Mesenchymal stem cell (in vitro differentiated cells and primary cell): ENCODE data around the gene PCSK6.

Source experiments
- DNase-seq: peaks from one replicate; pipeline ENCODE4 v3.0.0-alpha.2; 2013
- H2AFZ ChIP-seq: one replicate; pipeline ENCODE4 v1.6.1; 2013; ENCODE audit warnings: low read depth, mild to moderate bottlenecking, control low read depth, inconsistent platforms, low read length, moderate library complexity
- H2AK5ac ChIP-seq: 2 replicates; pipeline ENCODE4 v1.6.1; 2013; ENCODE audit warnings: low read length, moderate library complexity, mild to moderate bottlenecking, inconsistent platforms; ENCODE audit not compliant: severe bottlenecking
- H2BK120ac ChIP-seq: one replicate; pipeline ENCODE4 v1.6.1; 2013; ENCODE audit warnings: low read depth, mild to moderate bottlenecking, inconsistent platforms, low read length, moderate library complexity
- H2BK12ac ChIP-seq, 2 experiments: one replicate each; pipeline ENCODE4 v1.6.1; 2013; ENCODE audit warnings: inconsistent platforms in 2 of 2, low read length in 2 of 2, mild to moderate bottlenecking in 2 of 2, moderate library complexity in 2 of 2, control low read depth in 1 of 2
- H2BK15ac ChIP-seq: one replicate; pipeline ENCODE4 v1.6.1; 2013; ENCODE audit warnings: mild to moderate bottlenecking, low read depth, inconsistent platforms; ENCODE audit not compliant: poor library complexity, severe bottlenecking
- H2BK5ac ChIP-seq: 2 replicates; pipeline ENCODE4 v1.6.1; 2013; ENCODE audit warnings: low read depth, mild to moderate bottlenecking, low read length, control low read depth, inconsistent platforms; ENCODE audit not compliant: poor library complexity, severe bottlenecking
- H3K14ac ChIP-seq, 2 experiments: one replicate each; pipeline ENCODE4 v1.6.1; 2013; ENCODE audit warnings: inconsistent platforms in 2 of 2, low read length in 2 of 2, control low read depth in 1 of 2, mild to moderate bottlenecking in 1 of 2, moderate library complexity in 1 of 2
- H3K18ac ChIP-seq, 2 experiments: one replicate each; pipeline ENCODE4 v1.6.1; 2013; ENCODE audit warnings: inconsistent platforms in 2 of 2, low read length in 2 of 2, control low read depth in 1 of 2, low read depth in 1 of 2, mild to moderate bottlenecking in 1 of 2
- H3K23ac ChIP-seq, 2 experiments: one replicate each; pipeline ENCODE4 v1.6.1; 2013; ENCODE audit warnings: inconsistent platforms in 2 of 2, low read length in 2 of 2, mild to moderate bottlenecking in 2 of 2, moderate library complexity in 2 of 2, control low read depth in 1 of 2
- H3K27ac ChIP-seq: 2 replicates; pipeline ENCODE4 v1.5.1; 2013; ENCODE audit warnings: mild to moderate bottlenecking, moderate library complexity, low read length, control low read depth, inconsistent platforms; ENCODE audit not compliant: poor library complexity, severe bottlenecking
- H3K27me3 ChIP-seq, 2 experiments: 2 replicates each; pipeline versions ENCODE4 v1.6.1 to v1.7.0; 2013; ENCODE audit warnings: low read length in 2 of 2, mild to moderate bottlenecking in 2 of 2, moderate library complexity in 2 of 2, control low read depth in 1 of 2, inconsistent platforms in 1 of 2; ENCODE audit not compliant: control insufficient read depth in 1 of 2, insufficient read depth in 1 of 2
- H3K36me3 ChIP-seq, 2 experiments: 2 replicates each; pipeline versions ENCODE4 v1.6.1 to v1.7.0; 2013; ENCODE audit warnings: low read length in 2 of 2, control low read depth in 1 of 2, inconsistent platforms in 1 of 2, low read depth in 1 of 2, mild to moderate bottlenecking in 1 of 2; ENCODE audit not compliant: insufficient read depth in 2 of 2, control insufficient read depth in 1 of 2
- H3K4ac ChIP-seq, 2 experiments: one replicate each; pipeline ENCODE4 v1.6.1; 2013; ENCODE audit warnings: inconsistent platforms in 2 of 2, low read length in 2 of 2, mild to moderate bottlenecking in 2 of 2, moderate library complexity in 2 of 2, control low read depth in 1 of 2, low read depth in 1 of 2
- H3K4me1 ChIP-seq: 2 replicates; pipeline ENCODE4 v1.6.1; 2013; ENCODE audit warnings: low read depth, low read length, control low read depth; ENCODE audit not compliant: control insufficient read depth, insufficient read depth
- H3K4me2 ChIP-seq: 2 replicates; pipeline ENCODE4 v1.6.1; 2013; ENCODE audit warnings: low read length, mild to moderate bottlenecking, inconsistent platforms; ENCODE audit not compliant: poor library complexity, severe bottlenecking
- H3K4me3 ChIP-seq, 2 experiments: 2 replicates each; pipeline versions ENCODE4 v1.5.1 to v1.7.0; 2013; ENCODE audit warnings: low read length in 2 of 2, mild to moderate bottlenecking in 2 of 2, control low read depth in 1 of 2, low read depth in 1 of 2; ENCODE audit not compliant: insufficient read depth in 1 of 2
- H3K79me1 ChIP-seq: replicated peaks from 2 replicates; pipeline ENCODE4 v1.6.1; 2013; ENCODE audit warnings: mild to moderate bottlenecking, control low read depth, low read length, inconsistent platforms; ENCODE audit not compliant: poor library complexity, severe bottlenecking
- H3K9ac ChIP-seq: 2 replicates; pipeline ENCODE4 v1.7.0; 2013; ENCODE audit warnings: mild to moderate bottlenecking, low read length, moderate library complexity
- H3K9me3 ChIP-seq: 2 replicates; pipeline ENCODE4 v1.7.0; 2013; ENCODE audit warnings: mild to moderate bottlenecking, low read length; ENCODE audit not compliant: control insufficient read depth
- H4K8ac ChIP-seq: one replicate; pipeline ENCODE4 v1.6.1; 2013; ENCODE audit warnings: inconsistent platforms, mild to moderate bottlenecking, low read length, moderate library complexity
- H4K91ac ChIP-seq: one replicate; pipeline ENCODE4 v1.6.1; 2013; ENCODE audit warnings: mild to moderate bottlenecking, low read length, inconsistent platforms
- WGBS: methylation state at CpG from one replicate; pipeline ENCODE4 v1.1.7; 2013; ENCODE audit warnings: mixed read lengths; 5-methylcytosine and 5-hydroxymethylcytosine counted together

The PCSK6 gene

GRCh38 chr15:101326462-101327146 is 162.9 kb downstream of the PCSK6 start:
- Histone ChIP-seq H3K9me3 (no peaks in the 10 kb centered on the region), H3K23ac (no peak overlapping the region), H2BK120ac (no peak overlapping the region), H3K4me2 (no peak overlapping the region), H3K4ac (no peak overlapping the region), H3K14ac (no peak overlapping the region), H2BK15ac (no peak overlapping the region), H3K36me3 (no peaks in the 10 kb centered on the region), H4K8ac (no peak overlapping the region), H3K27me3 (peaks cover 15 to 32% of the 10 kb centered on the region in 2 experiments), H3K4me1 (no peaks in the 10 kb centered on the region), H2AFZ (no peak overlapping the region), H3K18ac (no peak overlapping the region), H2BK12ac (no peak overlapping the region), H2BK5ac (no peak overlapping the region), H3K9ac (no peak overlapping the region), H3K27ac (no peak overlapping the region), H2AK5ac (no peak overlapping the region), H4K91ac (no peak overlapping the region), H3K4me3 (no peak overlapping the region), H3K79me1 (no peaks in the 10 kb centered on the region)
- WGBS, result 84% methylated on average over 21 of the region's 21 CpGs
- DNase-seq, result no peak

DNA sequence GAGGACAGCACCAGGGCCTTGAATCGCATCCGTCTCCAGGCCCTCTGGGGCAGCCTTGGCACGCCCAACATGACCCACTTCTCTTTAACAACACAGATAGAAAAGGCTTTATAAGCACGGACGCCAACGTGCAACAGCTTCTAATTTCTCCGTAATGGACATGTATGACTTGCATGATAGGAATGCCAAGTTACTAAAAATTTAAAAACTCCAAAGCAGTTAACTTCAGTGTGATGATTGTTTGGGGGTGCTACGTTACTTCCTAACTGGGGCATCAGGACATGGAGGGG is 163.5 kb downstream of the PCSK6 start:
- no peak for DNase-seq
- Histone ChIP-seq H3K4me2 (no peak overlapping the region), H2BK120ac (no peak overlapping the region), H3K9me3 (no peaks in the 10 kb centered on the region), H4K8ac (no peak overlapping the region), H3K27me3 (peaks cover 21 to 35% of the 10 kb centered on the region in 2 experiments), H3K18ac (no peak overlapping the region), H3K9ac (no peak overlapping the region), H3K4me1 (no peaks in the 10 kb centered on the region), H2BK5ac (no peak overlapping the region), H3K14ac (no peak overlapping the region), H3K4ac (no peak overlapping the region), H4K91ac (no peak overlapping the region), H3K27ac (no peak overlapping the region), H2AFZ (no peak overlapping the region), H2BK15ac (no peak overlapping the region), H3K23ac (no peak overlapping the region), H3K36me3 (no peaks in the 10 kb centered on the region), H2AK5ac (no peak overlapping the region), H3K4me3 (no peak overlapping the region), H3K79me1 (no peaks in the 10 kb centered on the region), H2BK12ac (no peak overlapping the region)
- WGBS, result 85% methylated on average over 7 of the region's 8 CpGs

GRCh38 chr15:101325263-101326025 is 164.1 kb downstream of the PCSK6 start:
- no peak overlapping the region for H3K18ac ChIP-seq
- DNase-seq, result no peak
- H3K9ac ChIP-seq, result no peak overlapping the region
- H2BK120ac ChIP-seq, result no peak overlapping the region
- 90% methylated on average over 19 of the region's 19 CpGs for whole genome bisulfite sequencing
- no peak overlapping the region for H2BK5ac ChIP-seq
- no peak overlapping the region for H3K4ac ChIP-seq
- H3K4me3 ChIP-seq, result no peak overlapping the region
- no peaks in the 10 kb centered on the region for H3K9me3 ChIP-seq
- H2BK12ac ChIP-seq, result no peak overlapping the region
- no peaks in the 10 kb centered on the region for H3K4me1 ChIP-seq
- no peaks in the 10 kb centered on the region for H3K79me1 ChIP-seq
- H3K23ac ChIP-seq, result no peak overlapping the region
- H4K91ac ChIP-seq, result no peak overlapping the region
- no peak overlapping the region for H2AFZ ChIP-seq
- H2BK15ac ChIP-seq, result no peak overlapping the region
- H3K36me3 ChIP-seq, result no peaks in the 10 kb centered on the region
- no peak overlapping the region for H3K27ac ChIP-seq
- no peak overlapping the region for H2AK5ac ChIP-seq
- no peak overlapping the region for H3K4me2 ChIP-seq
- no peak overlapping the region for H4K8ac ChIP-seq
- H3K14ac ChIP-seq, result no peak overlapping the region
- H3K27me3 ChIP-seq, result peaks cover 26 to 40% of the 10 kb centered on the region in 2 experiments

GRCh38 chr15:101324524-101325177 is 164.9 kb downstream of the PCSK6 start:
- H3K9me3 ChIP-seq, result no peaks in the 10 kb centered on the region
- H2AFZ ChIP-seq, result no peak overlapping the region
- no peaks in the 10 kb centered on the region for H3K79me1 ChIP-seq
- no peak overlapping the region for H3K18ac ChIP-seq
- no peak overlapping the region for H3K4ac ChIP-seq
- H3K9ac ChIP-seq, result no peak overlapping the region
- no peak overlapping the region for H4K8ac ChIP-seq
- H2BK12ac ChIP-seq, result no peak overlapping the region
- no peak overlapping the region for H3K27ac ChIP-seq
- no peak overlapping the region for H2AK5ac ChIP-seq
- 84% methylated on average over 13 of the region's 13 CpGs for WGBS
- no peak overlapping the region for H2BK120ac ChIP-seq
- no peak for DNase-seq
- H3K36me3 ChIP-seq, result no peaks in the 10 kb centered on the region
- no peak overlapping the region for H3K4me2 ChIP-seq
- H3K27me3 ChIP-seq, result peaks cover 27 to 44% of the 10 kb centered on the region in 2 experiments
- no peak overlapping the region for H3K23ac ChIP-seq
- H4K91ac ChIP-seq, result no peak overlapping the region
- H3K4me1 ChIP-seq, result no peaks in the 10 kb centered on the region
- H2BK5ac ChIP-seq, result no peak overlapping the region
- no peak overlapping the region for H3K4me3 ChIP-seq
- no peak overlapping the region for H2BK15ac ChIP-seq
- no peak overlapping the region for H3K14ac ChIP-seq
